DMS 273 (cell line): Measurements from ENCODE around the gene MADD.

Experiments used
- DNase-seq: peaks from one replicate; lab custom pipeline; 2025; ENCODE audit not compliant: unreplicated experiment; lab: John Stamatoyannopoulos, UW

The MADD gene

DNA sequence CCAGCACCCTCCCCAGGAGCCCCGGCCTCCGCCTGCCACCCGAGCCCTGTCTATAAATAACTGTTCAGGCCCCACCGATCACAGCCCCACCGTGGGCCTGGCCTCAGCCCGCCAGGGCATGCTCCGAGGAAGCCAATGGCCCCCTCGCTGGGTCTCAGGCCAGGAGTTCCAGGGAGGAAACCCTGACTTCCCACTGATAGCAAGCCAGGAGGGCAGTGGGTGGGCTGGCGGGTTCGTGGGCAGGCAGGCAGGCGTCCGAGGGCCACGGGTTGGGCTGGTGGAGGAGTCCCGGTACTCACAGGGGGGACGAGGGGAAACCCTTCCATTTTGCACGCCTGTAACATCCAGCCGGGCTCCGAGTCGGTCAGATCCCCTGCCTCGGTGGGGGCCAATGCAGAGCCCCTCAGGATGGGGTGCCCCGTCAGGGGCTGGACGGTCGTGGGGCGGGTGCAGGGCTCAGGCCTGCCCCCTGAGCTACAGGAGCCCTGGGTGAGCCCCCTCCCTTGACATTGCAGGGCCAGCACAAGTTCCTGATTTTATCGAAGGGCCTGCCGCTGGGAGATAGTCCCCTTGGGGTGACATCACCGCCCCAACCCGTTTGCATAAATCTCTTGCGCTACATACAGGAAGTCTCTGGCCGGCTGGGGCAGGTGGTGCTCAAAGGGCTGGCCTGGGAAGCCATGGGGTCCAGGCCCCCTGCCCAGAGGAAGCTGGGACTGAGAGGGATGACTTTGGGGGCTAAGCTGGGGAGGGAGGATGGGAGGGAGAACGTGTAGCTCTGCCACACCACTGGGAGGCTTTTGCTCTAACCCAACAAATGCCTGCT is 108.3 kb downstream of the MADD start, which contains the start of gene SPI1:
Gene SPI1 (minus strand): TSS at position 538 of the 826 bp plus-strand sequence. CDS start 194 bp downstream, at position 344.
- no peak for DNase-seq

DNA sequence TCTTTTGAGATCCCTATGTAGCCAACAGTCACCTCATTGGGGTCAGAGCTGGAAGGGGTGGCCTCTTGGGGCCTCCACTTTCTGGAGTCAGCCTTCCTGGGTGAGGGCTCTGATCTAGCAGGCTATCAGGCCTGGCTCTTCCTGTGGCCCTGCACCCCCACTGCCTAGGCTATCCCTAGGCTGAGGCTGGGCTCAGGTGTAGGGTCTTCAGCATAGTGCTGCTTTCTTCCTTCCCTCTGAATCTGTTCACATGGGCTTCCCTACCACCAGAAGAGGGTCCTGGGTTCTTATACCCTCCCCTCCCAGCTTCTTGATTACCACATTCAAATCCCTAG is 108.9 kb downstream of the MADD start:
- no peak for DNase-seq

DNA sequence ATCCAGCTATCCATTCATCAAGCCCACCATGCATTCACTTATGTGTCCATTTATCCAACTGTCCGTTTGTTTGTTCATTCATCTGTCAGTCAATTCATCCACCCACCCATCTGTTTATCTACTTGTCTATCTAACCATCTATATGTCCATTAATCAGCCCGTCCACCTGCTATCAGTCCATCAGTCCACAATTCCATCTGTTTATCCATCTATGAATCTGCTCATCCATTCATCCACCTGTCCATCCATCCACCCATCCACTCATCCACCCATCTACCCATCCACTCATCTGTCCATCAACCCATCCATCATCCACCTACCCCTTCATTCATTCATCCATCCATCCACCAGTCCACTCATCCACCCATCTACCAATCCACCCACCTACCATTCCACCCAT is 109.4 kb downstream of the MADD start:
- no peak for DNase-seq
